Measurements from ENCODE around the gene ZDHHC23. TPM values are rescaled to one million over a fixed set of nuclear protein-coding genes. Genes with fewer than 3 reads are reported as not detected.

The ZDHHC23 gene
- total RNA-seq, 4 donors from 2014 or later: 0.92 to 3.5 (median 2.3) TPM

- in situ Hi-C loops (cut with MboI; ENCODE audit: low sequenced_read_pairs in 4 of 4): no loop called here
- H3K27me3 ChIP-seq: no peaks in the 10 kb centered on the region
- intact Hi-C loops (cut with DNase I; ENCODE audit: low total_unique reads): loop anchor here (1.0 to 5.0 kb wide), 2 partner anchors 109 to 200 kb away; partner anchors contain the start of genes ATP6V1A, CCDC191, NAA50 and QTRT2
These were observed 982 bp upstream of the ZDHHC23 start for GRCh38 chr3:113946831-113947230.

GRCh38 chr3:113948015-113948917 is 453 bp downstream of the ZDHHC23 start:
- peak overlapping the region; percentile 21 to 57 (median 41) for H3K27ac ChIP-seq
- ATAC-seq (peak; percentile 49 to 56), DNase-seq (peak in 1 of 2 donors; percentile 17)
- H3K9me3 ChIP-seq: no peaks in the 10 kb centered on the region
- TF ChIP-seq CTCF (IDR thresholded peaks at IDR 0.05 in 4 of 5, conservative IDR thresholded peaks at IDR 0.05 in 1 of 5) (no peak), POLR2A (IDR thresholded peaks at IDR 0.05) (no peak)
- H3K36me3 ChIP-seq: no peaks in the 10 kb centered on the region
- peaks cover 0 to 2% of the 10 kb centered on the region in 2 donors for H3K4me1 ChIP-seq
- in situ Hi-C loops (cut with MboI; ENCODE audit: low sequenced_read_pairs in 4 of 4): no loop called here
- intact Hi-C loops (cut with DNase I; ENCODE audit: low total_unique reads): loop anchor here (2.0 to 5.0 kb wide), 2 partner anchors 201 to 249 kb away; partner anchors contain the start of genes ATP6V1A and NAA50
- H3K4me3 ChIP-seq: peak overlapping the region; percentile 60 to 82 (median 78)
- no peaks in the 10 kb centered on the region for H3K27me3 ChIP-seq

More at GRCh38 chr3:113946831-113947230, 982 bp upstream of the ZDHHC23 start:
- TF ChIP-seq POLR2A (IDR thresholded peaks at IDR 0.05) (no peak), CTCF (IDR thresholded peaks at IDR 0.05 in 4 of 5, conservative IDR thresholded peaks at IDR 0.05 in 1 of 5) (no peak)
- DNase-seq (no peak), ATAC-seq (no peak)
- Histone ChIP-seq H3K36me3 (no peaks in the 10 kb centered on the region), H3K4me1 (peaks cover 0 to 2% of the 10 kb centered on the region in 2 donors), H3K4me3 (peak overlapping the region; percentile 61 to 86 (median 80)), H3K9me3 (no peaks in the 10 kb centered on the region), H3K27ac (peak overlapping the region; percentile 68 to 80 (median 72))

- Histone ChIP-seq H3K27ac (no peak overlapping the region), H3K9me3 (no peaks in the 10 kb centered on the region), H3K4me3 (no peak overlapping the region), H3K36me3 (no peaks in the 10 kb centered on the region), H3K4me1 (no peaks in the 10 kb centered on the region), H3K27me3 (no peaks in the 10 kb centered on the region)
- ATAC-seq (no peak), DNase-seq (no peak)
- TF ChIP-seq CTCF (IDR thresholded peaks at IDR 0.05 in 4 of 5, conservative IDR thresholded peaks at IDR 0.05 in 1 of 5) (no peak), POLR2A (IDR thresholded peaks at IDR 0.05) (no peak)
- intact Hi-C loops (cut with DNase I; ENCODE audit: low total_unique reads) (no loop called here), in situ Hi-C loops (cut with MboI; ENCODE audit: low sequenced_read_pairs in 4 of 4) (no loop called here)
These were observed 5.1 kb downstream of the ZDHHC23 start for GRCh38 chr3:113952921-113953320.

- ATAC-seq: no peak
- in situ Hi-C loops (cut with MboI; ENCODE audit: low sequenced_read_pairs in 4 of 4) (no loop called here), intact Hi-C loops (cut with DNase I; ENCODE audit: low total_unique reads) (no loop called here)
- no peak for DNase-seq
- Histone ChIP-seq H3K4me1 (no peaks in the 10 kb centered on the region), H3K27ac (no peak overlapping the region), H3K4me3 (no peak overlapping the region), H3K9me3 (no peaks in the 10 kb centered on the region), H3K27me3 (no peaks in the 10 kb centered on the region), H3K36me3 (no peaks in the 10 kb centered on the region)
- TF ChIP-seq CTCF (IDR thresholded peaks at IDR 0.05 in 4 of 5, conservative IDR thresholded peaks at IDR 0.05 in 1 of 5) (no peak), POLR2A (IDR thresholded peaks at IDR 0.05) (no peak)
These were observed 5.9 kb downstream of the ZDHHC23 start for GRCh38 chr3:113953677-113954076.

Data from gastrocnemius medialis (tissue), 4 donors.